Liver (tissue), 9 donors: ENCODE data around the gene CHMP1B. TPM values are rescaled to one million over a fixed set of nuclear protein-coding genes. Genes with fewer than 3 reads are reported as not detected.

Source experiments
- DNase-seq: peaks from one replicate; pipeline ENCODE4 v3.0.0-alpha.2; 2017; ENCODE audit warnings: low spot score
- H3K27ac ChIP-seq, 2 donors: one replicate each; pipeline ENCODE4 v1.7.0; 2013; ENCODE audit warnings: inconsistent platforms in 2 of 2, low read length in 2 of 2, control low read depth in 1 of 2, low read depth in 1 of 2, mild to moderate bottlenecking in 1 of 2
- H3K27me3 ChIP-seq, 4 donors: one replicate each; pipeline versions ENCODE4 v1.6.1 to v1.7.0; 2013; ENCODE audit warnings: low read length in 3 of 4, inconsistent platforms in 1 of 4, mild to moderate bottlenecking in 1 of 4, moderate library complexity in 1 of 4; ENCODE audit not compliant: control insufficient read depth in 4 of 4, insufficient read depth in 4 of 4
- H3K36me3 ChIP-seq, 4 donors: one replicate each; pipeline versions ENCODE4 v1.6.1 to v1.7.0; 2013; ENCODE audit warnings: low read length in 3 of 4, mild to moderate bottlenecking in 3 of 4, low read depth in 1 of 4, moderate library complexity in 1 of 4; ENCODE audit not compliant: control insufficient read depth in 4 of 4, insufficient read depth in 3 of 4
- H3K4me1 ChIP-seq, 4 donors: one replicate each; pipeline versions ENCODE4 v1.6.1 to v1.7.0; 2013; ENCODE audit warnings: low read length in 3 of 4, mild to moderate bottlenecking in 3 of 4, moderate library complexity in 1 of 4; ENCODE audit not compliant: control insufficient read depth in 4 of 4, insufficient read depth in 4 of 4
- H3K4me3 ChIP-seq, 3 donors: one replicate each; pipeline versions ENCODE4 v1.6.1 to v1.7.0; 2013; ENCODE audit warnings: low read length in 3 of 3, control low read depth in 1 of 3, low read depth in 1 of 3, mild to moderate bottlenecking in 1 of 3
- H3K9ac ChIP-seq, 2 donors: one replicate each; pipeline ENCODE4 v1.7.0; 2013; ENCODE audit warnings: low read length in 2 of 2, mild to moderate bottlenecking in 2 of 2, moderate library complexity in 2 of 2, control low read depth in 1 of 2, low read depth in 1 of 2
- H3K9me3 ChIP-seq, 4 donors: one replicate each; pipeline versions ENCODE4 v1.6.1 to v1.7.0; 2013; ENCODE audit warnings: low read length in 3 of 4; ENCODE audit not compliant: control insufficient read depth in 4 of 4
- ATF3 ChIP-seq: IDR thresholded peaks from 2 replicates; pipeline ENCODE4 v1.6.1; 2016; ENCODE audit warnings: antibody characterized with exemption
- EGR1 ChIP-seq, 2 donors: IDR thresholded peaks; 2 replicates each; pipeline ENCODE4 v1.6.1; 2016 to 2018; ENCODE audit warnings: antibody characterized with exemption in 2 of 2, low read depth in 2 of 2
- FOXA1 ChIP-seq: IDR thresholded peaks from 2 replicates; pipeline ENCODE4 v1.6.1; 2016; ENCODE audit warnings: antibody characterized with exemption
- FOXA2 ChIP-seq: IDR thresholded peaks from 2 replicates; pipeline ENCODE4 v1.6.1; 2016; ENCODE audit warnings: antibody characterized with exemption
- HNF4A ChIP-seq, 2 donors: conservative IDR thresholded peaks; 2 replicates each; pipeline ENCODE4 v1.6.1; 2016; ENCODE audit warnings: antibody characterized with exemption in 2 of 2, mild to moderate bottlenecking in 2 of 2
- HNF4G ChIP-seq: IDR thresholded peaks from 2 replicates; pipeline ENCODE4 v1.6.1; 2016; ENCODE audit warnings: antibody characterized with exemption
- JUND ChIP-seq, 2 donors: IDR thresholded peaks; 2 replicates each; pipeline ENCODE4 v1.6.1; 2016; ENCODE audit warnings: antibody characterized with exemption in 2 of 2
- NR2F2 ChIP-seq: IDR thresholded peaks from 2 replicates; pipeline ENCODE4 v1.6.1; 2016; ENCODE audit warnings: antibody characterized with exemption
- RAD21 ChIP-seq, 2 donors: IDR thresholded peaks; 2 replicates each; pipeline ENCODE4 v1.6.1; 2016; ENCODE audit warnings: antibody characterized with exemption in 2 of 2, mild to moderate bottlenecking in 2 of 2
- REST ChIP-seq: IDR thresholded peaks from 2 replicates; pipeline ENCODE4 v1.6.1; 2016; ENCODE audit warnings: antibody characterized with exemption, mild to moderate bottlenecking
- RXRA ChIP-seq, 2 donors: IDR thresholded peaks; 2 replicates each; pipeline ENCODE4 v1.6.1; 2017 to 2018; ENCODE audit warnings: antibody characterized with exemption in 2 of 2, mild to moderate bottlenecking in 1 of 2
- TAF1 ChIP-seq: conservative IDR thresholded peaks from 2 replicates; pipeline ENCODE4 v1.6.1; 2016; ENCODE audit warnings: antibody characterized with exemption, mild to moderate bottlenecking
- YY1 ChIP-seq: IDR thresholded peaks from 2 replicates; pipeline ENCODE4 v1.6.1; 2016; ENCODE audit warnings: antibody characterized with exemption, mild to moderate bottlenecking
- ZBTB33 ChIP-seq: IDR thresholded peaks from 2 replicates; pipeline ENCODE4 v1.6.1; 2016; ENCODE audit warnings: antibody characterized with exemption
- WGBS: extraction: QIAGEN DNeasy Blood & Tissue Kit; methylation state at CpG from one replicate; pipeline ENCODE4 v1.1.7; 2013; 5-methylcytosine and 5-hydroxymethylcytosine counted together
- polyA plus RNA-seq, 2 donors: library from polyadenylated mRNA; stranded (reverse) in 1 of 2; unstranded in 1 of 2; fragments of 200-250 nt in 1 of 2; fragments of >200 nt in 1 of 2; fragmentation: Nextera tagmentation in 1 of 2; extraction: Ambion mirVana in 1 of 2; gene quantifications; one replicate each; pipeline versions ENCODE4 v1.2.1 to v1.2.3, GENCODE V29; 2013 to 2015
- total RNA-seq, 2 donors: library from RNA; depleted of rRNA; stranded (reverse); fragments of >200 nt; gene quantifications; one replicate each; pipeline ENCODE4 v1.2.3, GENCODE V29; 2014
- TF ChIP-seq, protein P1 (sequence below): fragments of 150-350 bp; IDR thresholded peaks from 2 replicates; pipeline ENCODE4 v1.5.1; 2017; ENCODE audit warnings: improper control_type of control experiment, low read depth, low read length; ENCODE audit not compliant: missing input control
- TF ChIP-seq, protein P2 (sequence below): IDR thresholded peaks from 2 replicates; pipeline ENCODE4 v1.6.1; 2016; ENCODE audit warnings: antibody characterized with exemption
- donor health status: healthy.
- donor health status: healthy.
- donor health status: healthy.
- donor health status: healthy.
- donor health status: healthy.

Gene CHMP1B
- total and polyA plus RNA-seq, 4 donors, result 13.6 to 23.6 (median 19.1) TPM

- H3K27ac ChIP-seq, result no peak overlapping the region
- H3K36me3 ChIP-seq, result no peaks in the 10 kb centered on the region
- H3K9me3 ChIP-seq, result no peaks in the 10 kb centered on the region
- H3K4me3 ChIP-seq, result no peak overlapping the region
- H3K27me3 ChIP-seq, result no peaks in the 10 kb centered on the region
- peaks cover 0 to 23% (median 11%) of the 10 kb centered on the region in 4 donors for H3K4me1 ChIP-seq
- no peak for DNase-seq
- H3K9ac ChIP-seq, result no peak overlapping the region
- TF ChIP-seq, protein P1, sequence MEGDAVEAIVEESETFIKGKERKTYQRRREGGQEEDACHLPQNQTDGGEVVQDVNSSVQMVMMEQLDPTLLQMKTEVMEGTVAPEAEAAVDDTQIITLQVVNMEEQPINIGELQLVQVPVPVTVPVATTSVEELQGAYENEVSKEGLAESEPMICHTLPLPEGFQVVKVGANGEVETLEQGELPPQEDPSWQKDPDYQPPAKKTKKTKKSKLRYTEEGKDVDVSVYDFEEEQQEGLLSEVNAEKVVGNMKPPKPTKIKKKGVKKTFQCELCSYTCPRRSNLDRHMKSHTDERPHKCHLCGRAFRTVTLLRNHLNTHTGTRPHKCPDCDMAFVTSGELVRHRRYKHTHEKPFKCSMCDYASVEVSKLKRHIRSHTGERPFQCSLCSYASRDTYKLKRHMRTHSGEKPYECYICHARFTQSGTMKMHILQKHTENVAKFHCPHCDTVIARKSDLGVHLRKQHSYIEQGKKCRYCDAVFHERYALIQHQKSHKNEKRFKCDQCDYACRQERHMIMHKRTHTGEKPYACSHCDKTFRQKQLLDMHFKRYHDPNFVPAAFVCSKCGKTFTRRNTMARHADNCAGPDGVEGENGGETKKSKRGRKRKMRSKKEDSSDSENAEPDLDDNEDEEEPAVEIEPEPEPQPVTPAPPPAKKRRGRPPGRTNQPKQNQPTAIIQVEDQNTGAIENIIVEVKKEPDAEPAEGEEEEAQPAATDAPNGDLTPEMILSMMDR, result no peak
- no peak for TF ChIP-seq ATF3
- no peak for TF ChIP-seq TAF1
- TF ChIP-seq HNF4G, result no peak
- TF ChIP-seq, protein P2, sequence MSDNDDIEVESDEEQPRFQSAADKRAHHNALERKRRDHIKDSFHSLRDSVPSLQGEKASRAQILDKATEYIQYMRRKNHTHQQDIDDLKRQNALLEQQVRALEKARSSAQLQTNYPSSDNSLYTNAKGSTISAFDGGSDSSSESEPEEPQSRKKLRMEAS, result no peak
- no peak for TF ChIP-seq HNF4A (conservative IDR thresholded peaks at IDR 0.05)
- no peak for TF ChIP-seq RXRA (IDR thresholded peaks at IDR 0.05)
- no peak for TF ChIP-seq NR2F2
- TF ChIP-seq YY1, result no peak
- TF ChIP-seq RAD21 (IDR thresholded peaks at IDR 0.05), result no peak
- TF ChIP-seq EGR1 (IDR thresholded peaks at IDR 0.05; ENCODE audit: low read depth in 2 of 2), result no peak
- no peak for TF ChIP-seq JUND (IDR thresholded peaks at IDR 0.05)
- WGBS, result 78% methylated on average over 4 of the region's 4 CpGs
These were observed 3.4 kb upstream of the CHMP1B start for GRCh38 chr18:11847811-11848210.

- H3K4me3 ChIP-seq, result no peak overlapping the region
- WGBS, result 96% methylated on average over 7 of the region's 7 CpGs
These were observed 1.9 kb upstream of the CHMP1B start for GRCh38 chr18:11849279-11849678.

More at GRCh38 chr18:11849279-11849678, 1.9 kb upstream of the CHMP1B start:
- peak overlapping the region; percentile 91 to 95 for H3K27ac ChIP-seq
- DNase-seq, result no peak
- peaks cover 0 to 32% (median 22%) of the 10 kb centered on the region in 4 donors for H3K4me1 ChIP-seq
- H3K9ac ChIP-seq, result no peak overlapping the region
- no peaks in the 10 kb centered on the region for H3K27me3 ChIP-seq
- no peaks in the 10 kb centered on the region for H3K36me3 ChIP-seq
- H3K9me3 ChIP-seq, result no peaks in the 10 kb centered on the region
- no peak for TF ChIP-seq REST
- TF ChIP-seq JUND (IDR thresholded peaks at IDR 0.05), result no peak
- TF ChIP-seq NR2F2, result no peak
- TF ChIP-seq, protein P1, result no peak
- no peak for TF ChIP-seq YY1
- no peak for TF ChIP-seq HNF4A (conservative IDR thresholded peaks at IDR 0.05)
- no peak for TF ChIP-seq ZBTB33
- TF ChIP-seq EGR1 (IDR thresholded peaks at IDR 0.05; ENCODE audit: low read depth in 2 of 2), result no peak
- TF ChIP-seq TAF1, result no peak
- no peak for TF ChIP-seq RAD21 (IDR thresholded peaks at IDR 0.05)
- TF ChIP-seq, protein P2, result no peak
- TF ChIP-seq ATF3, result no peak
- no peak for TF ChIP-seq FOXA1
- no peak for TF ChIP-seq FOXA2
